ENCODE results near the gene ZNF132.
A peak's percentile ranks its signal among the peaks of the same experiment; 100 is the strongest.
"Not testable (repeated sequence)": the region's sequence is repeated elsewhere in the genome, so short reads cannot be mapped to it uniquely, and the experiment has no call there.

The ZNF132 gene

DNA sequence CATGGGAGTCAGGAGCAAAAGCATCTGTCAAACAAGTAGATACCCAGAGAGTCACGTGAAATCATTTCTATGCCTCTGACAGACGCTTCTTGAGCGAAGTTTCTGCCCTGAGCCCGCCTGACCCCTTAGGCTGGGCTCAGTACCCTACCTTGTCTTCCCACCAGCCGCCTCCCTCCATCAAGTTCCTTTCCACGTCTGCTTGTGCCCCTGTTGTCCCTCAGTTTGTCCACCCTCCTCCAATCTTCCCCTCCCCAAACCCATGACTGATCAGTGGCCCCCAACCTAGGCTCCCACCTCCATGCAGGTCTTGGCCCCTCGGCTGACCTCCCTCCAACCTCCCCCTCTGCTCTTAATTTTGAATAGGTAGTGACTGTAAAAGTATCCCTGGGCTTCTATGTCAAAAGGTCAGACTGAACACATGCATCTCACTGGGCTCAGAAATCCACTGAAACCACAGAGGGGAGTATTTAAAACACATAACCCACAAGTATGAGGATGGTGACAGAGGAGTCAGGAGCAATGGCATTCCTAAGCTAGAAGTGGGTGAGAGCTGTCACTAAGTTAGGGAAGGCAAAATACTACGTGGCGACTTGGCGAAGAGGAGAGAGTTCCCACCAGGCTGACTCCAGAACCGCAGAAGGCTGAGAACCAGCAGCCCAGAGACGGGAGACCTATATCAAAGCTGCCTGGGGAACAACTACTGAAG lies 34.5 kb upstream of the ZNF132 start:
- H3K4me3 ChIP-seq (ENCODE audit: low read length), result no peak overlapping the region
- no peak for TF ChIP-seq CTCF (conservative IDR thresholded peaks at IDR 0.05; ENCODE audit: low read length)
- peak; percentile 86 for DNase-seq (ENCODE audit: low read depth)

GRCh38 chr19:58473775-58474174 lies 33.8 kb upstream of the ZNF132 start:
- DNase-seq (ENCODE audit: low read depth), result no peak
- no peak for TF ChIP-seq CTCF (conservative IDR thresholded peaks at IDR 0.05; ENCODE audit: low read length)
- H3K4me3 ChIP-seq (ENCODE audit: low read length), result no peak overlapping the region

DNA sequence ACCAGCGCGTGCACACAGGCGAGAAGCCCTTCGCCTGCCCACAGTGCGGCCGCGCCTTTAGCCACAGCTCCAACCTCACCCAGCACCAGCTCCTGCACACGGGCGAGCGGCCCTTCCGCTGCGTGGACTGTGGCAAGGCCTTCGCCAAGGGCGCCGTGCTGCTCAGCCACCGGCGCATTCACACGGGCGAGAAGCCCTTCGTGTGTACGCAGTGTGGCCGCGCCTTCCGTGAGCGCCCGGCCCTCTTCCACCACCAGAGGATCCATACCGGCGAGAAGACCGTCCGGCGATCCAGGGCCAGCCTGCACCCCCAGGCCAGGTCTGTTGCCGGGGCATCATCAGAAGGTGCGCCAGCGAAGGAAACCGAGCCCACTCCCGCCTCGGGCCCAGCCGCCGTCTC lies 31.8 kb upstream of the ZNF132 start:
- DNase-seq (ENCODE audit: low read depth), result no peak
- TF ChIP-seq CTCF (conservative IDR thresholded peaks at IDR 0.05; ENCODE audit: low read length), result no peak
- H3K4me3 ChIP-seq (ENCODE audit: low read length), result no peak overlapping the region

- not testable (repeated sequence) for H3K4me3 ChIP-seq (ENCODE audit: low read length); DNase-seq (ENCODE audit: low read depth)
Observed at GRCh38 chr19:58470837-58471543, 31.0 kb upstream of the ZNF132 start.

- TF ChIP-seq CTCF (conservative IDR thresholded peaks at IDR 0.05; ENCODE audit: low read length), result no peak
- no peak overlapping the region for H3K4me3 ChIP-seq (ENCODE audit: low read length)
- no peak for DNase-seq (ENCODE audit: low read depth)
Observed at GRCh38 chr19:58469241-58470013, 29.5 kb upstream of the ZNF132 start.

DNA sequence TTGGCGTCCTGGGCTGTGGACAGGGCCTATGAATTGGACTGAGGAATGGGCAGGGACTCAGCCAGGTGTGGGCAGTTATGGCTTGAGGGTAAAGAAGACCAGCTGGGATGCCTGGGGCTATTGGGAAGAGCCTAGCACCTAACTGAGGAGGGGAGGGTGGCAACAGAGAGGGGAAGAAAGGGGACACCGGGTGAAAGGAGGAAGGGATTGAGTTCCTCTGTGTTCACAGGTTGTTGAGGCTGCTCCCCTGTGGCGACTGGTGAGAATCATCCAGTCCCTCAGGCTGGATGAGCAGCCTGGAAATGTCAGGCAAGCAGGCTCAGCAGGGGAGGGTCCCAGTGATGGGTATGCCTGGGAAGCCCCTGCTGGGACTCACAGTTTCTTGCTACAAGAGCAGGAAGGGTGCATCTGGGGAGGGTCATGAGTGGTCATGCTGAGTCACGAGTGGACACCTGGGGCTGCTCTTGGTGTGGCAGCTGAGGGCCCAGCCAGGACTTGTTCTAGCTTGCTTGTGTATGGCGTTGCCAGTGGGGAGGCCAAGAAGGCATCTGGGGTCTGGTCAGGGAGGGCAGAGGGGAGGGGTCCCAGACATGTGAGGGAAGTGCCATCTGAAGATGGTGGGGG lies 28.4 kb upstream of the ZNF132 start:
- H3K4me3 ChIP-seq (ENCODE audit: low read length), result peak overlapping the region; percentile 20
- DNase-seq (ENCODE audit: low read depth), result no peak
- TF ChIP-seq CTCF (conservative IDR thresholded peaks at IDR 0.05; ENCODE audit: low read length), result no peak

Measured in AG10803 (cell line).